Measurements from ENCODE around the gene AKT1S1.
A peak's percentile ranks its signal among the peaks of the same experiment; 100 is the strongest.

Gene AKT1S1

GRCh38 chr19:49881672-49882394, 4.7 kb upstream of the AKT1S1 start:
- no peak for DNase-seq

GRCh38 chr19:49881186-49881585, 4.0 kb upstream of the AKT1S1 start:
- DNase-seq, result no peak

GRCh38 chr19:49880162-49880869, 3.2 kb upstream of the AKT1S1 start:
- no peak for DNase-seq

- DNase-seq, result peak; percentile 54
Observed at GRCh38 chr19:49879243-49879963, 2.2 kb upstream of the AKT1S1 start.

GRCh38 chr19:49878744-49879070, 1.6 kb upstream of the AKT1S1 start:
- DNase-seq, result no peak

- peak; percentile 80 for DNase-seq
Observed at GRCh38 chr19:49877879-49878743, 956 bp upstream of the AKT1S1 start.

- peak; percentile 92 for DNase-seq
Observed at GRCh38 chr19:49876422-49877019, 634 bp downstream of the AKT1S1 start.

- DNase-seq, result no peak
Observed at GRCh38 chr19:49875857-49876421, 1.2 kb downstream of the AKT1S1 start.

- DNase-seq, result no peak
Observed at GRCh38 chr19:49875177-49875576, 2.0 kb downstream of the AKT1S1 start.

GRCh38 chr19:49874503-49875157, 2.5 kb downstream of the AKT1S1 start:
- DNase-seq, result no peak

GRCh38 chr19:49873834-49874233, 3.3 kb downstream of the AKT1S1 start:
- no peak for DNase-seq

GRCh38 chr19:49873129-49873521, 4.0 kb downstream of the AKT1S1 start:
- no peak for DNase-seq

GRCh38 chr19:49872245-49873128, 4.7 kb downstream of the AKT1S1 start:
- DNase-seq, result no peak

GRCh38 chr19:49871349-49871985, 5.7 kb downstream of the AKT1S1 start:
- DNase-seq, result no peak

GRCh38 chr19:49870309-49870901, 6.8 kb downstream of the AKT1S1 start:
- no peak for DNase-seq

GRCh38 chr19:49869484-49870308, 7.5 kb downstream of the AKT1S1 start:
- peak; percentile 99 for DNase-seq

- DNase-seq, result no peak
Observed at GRCh38 chr19:49869009-49869483, 8.1 kb downstream of the AKT1S1 start.

- DNase-seq, result peak; percentile 82
Observed at GRCh38 chr19:49866933-49867782, 10.0 kb downstream of the AKT1S1 start, which contains the start of gene PNKP. Gene PNKP (minus strand): TSS chr19:49867576. CDS start chr19:49867204, 372 bp downstream.

Measured in SHP77 treated with DMSO at 0.1 percent for 48 hours (cell line).